ENCODE data around the gene VIL1. TPM values are rescaled to one million over a fixed set of nuclear protein-coding genes. Genes with fewer than 3 reads are reported as not detected.

VIL1 gene
- total and polyA plus RNA-seq, 2 of the 8 experiments (the other 6 are each of a cell fraction or from before 2014, with no cell fraction given) = 6.2 to 7.0 TPM

GRCh38 chr2:218392891-218393462 is 25.9 kb upstream of the VIL1 start:
- Histone ChIP-seq H2BK15ac (ENCODE audit: low read length) (peak overlapping the region; percentile 61; the same call in 1 of the 2 replicates), H3K4me3 (ENCODE audit: extremely low read depth in 1 of 4, insufficient read depth in 2 of 4, low read depth in 3 of 4, low read length in 4 of 4) (no peak overlapping the region), H3K79me1 (ENCODE audit: low read depth, low read length) (no peaks in the 10 kb centered on the region), H3K4me2 (ENCODE audit: insufficient read depth in 1 of 2, low read depth in 2 of 2, low read length in 2 of 2) (no peak overlapping the region), H2AK5ac (ENCODE audit: low read depth, low read length) (no peak overlapping the region), H3K14ac (ENCODE audit: insufficient read length) (no peak overlapping the region), H2BK20ac (ENCODE audit: low read length) (no peak overlapping the region), H4K91ac (replicated peaks; ENCODE audit: insufficient read length, low read length) (peak overlapping the region; percentile 52), H2BK5ac (ENCODE audit: low read depth, low read length) (peak overlapping the region; percentile 52; the same call in 1 of the 2 replicates), H4K5ac (ENCODE audit: insufficient read length, low read depth, low read length) (no peak overlapping the region), H3K79me2 (ENCODE audit: control insufficient read depth in 1 of 2, insufficient read depth in 2 of 2, low read length in 2 of 2) (no peaks in the 10 kb centered on the region), H3K36me3 (ENCODE audit: control insufficient read depth in 2 of 4, insufficient read depth in 4 of 4, low read length in 3 of 4) (no peaks in the 10 kb centered on the region), H3K4ac (replicated peaks; ENCODE audit: insufficient read length, low read depth, low read length) (no peak overlapping the region), H3K27me3 (replicated peaks in 1 of 4; ENCODE audit: control insufficient read depth in 3 of 4, extremely low read depth in 1 of 4, insufficient read depth in 3 of 4, low read length in 3 of 4) (peaks cover 14 to 18% (median 16%) of the 10 kb centered on the region in 4 experiments), H2BK120ac (replicated peaks; ENCODE audit: low read depth, low read length) (no peak overlapping the region), H3K9me3 (ENCODE audit: insufficient read depth in 2 of 2, low read depth in 1 of 2, low read length in 1 of 2) (no peaks in the 10 kb centered on the region), H3K56ac (replicated peaks; ENCODE audit: insufficient read length, low read depth, low read length) (no peak overlapping the region), H3K18ac (ENCODE audit: extremely low read depth, low read length) (no peak overlapping the region; the same call in 1 of the 2 replicates), H4K8ac (ENCODE audit: extremely low read depth, insufficient read depth, low read length) (no peak overlapping the region; the same call in 1 of the 2 replicates), H2BK12ac (ENCODE audit: low read depth, low read length) (peak overlapping the region; percentile 17; the same call in 1 of the 2 replicates), H3K4me1 (replicated peaks in 1 of 4; ENCODE audit: control insufficient read depth in 3 of 4, insufficient read depth in 4 of 4, low read length in 3 of 4) (peaks cover 0 to 29% (median 19%) of the 10 kb centered on the region in 4 experiments; a peak in 6 of 7 replicates), H3K23ac (ENCODE audit: insufficient read length) (no peak overlapping the region), H4K20me1 (replicated peaks in 1 of 2; ENCODE audit: control insufficient read depth in 1 of 2, insufficient read depth in 2 of 2, low read length in 2 of 2) (no peaks in the 10 kb centered on the region), H2AFZ (ENCODE audit: low read length) (0 out of 2 replicates have a peak overlapping the region, but pooled peaks have one; percentile 23), H3K27ac (ENCODE audit: low read depth, low read length) (no peak overlapping the region), H3K9ac (replicated peaks in 1 of 4; ENCODE audit: extremely low read depth in 1 of 4, low read depth in 3 of 4, low read length in 3 of 4) (no peak overlapping the region), H3K23me2 (ENCODE audit: low read depth, low read length) (peaks cover 13% of the 10 kb centered on the region; the same call in 1 of the 2 replicates)
- POLR2A ChIA-PET (ENCODE audit: partially characterized antibody) = interaction anchor here (0.7 to 1.1 kb wide), 3 partner anchors 98 to 121 kb away, joined by 3 read pairs; no protein-coding TSS in a partner anchor
- no peak for DNase-seq (ENCODE audit: low read depth in 1 of 2, low spot score in 2 of 2)
- CTCF ChIA-PET (ENCODE audit: partially characterized antibody) = interaction anchor here (0.9 to 7.5 kb wide), 10 partner anchors 10 to 120 kb away, joined by 3 to 96 read pairs (median 10); partner anchors contain the start of genes AAMP, CATIP, PNKD and SLC11A1
- TF ChIP-seq NRF1 (IDR thresholded peaks at IDR 0.05; ENCODE audit: low read depth, low read length) (no peak), SP2 (IDR thresholded peaks at IDR 0.05; ENCODE audit: low read length) (no peak), SAP30 (IDR thresholded peaks at IDR 0.05; ENCODE audit: insufficient read depth, insufficient replicate concordance, low read length) (no peak), CHD1 (IDR thresholded peaks at IDR 0.05; ENCODE audit: low read depth, low read length) (no peak)
- no peak for FAIRE-seq
- WGBS, 2 experiments (ENCODE audit: extremely low coverage in 1 of 2, insufficient coverage in 1 of 2, insufficient read length in 1 of 2, insufficient replicate concordance in 2 of 2, low coverage in 1 of 2, low lambda C conversion rate in 2 of 2, missing lambda C conversion rate in 1 of 2) = 90% methylated on average over 16 of the region's 16 CpGs; no CpG with 5 or more reads in 1 of the 2 experiments
